Brain pericyte (primary cell): ENCODE data around the gene KRT73.

Experiments used
- DNase-seq: peaks from one replicate; pipeline ENCODE4 v3.0.0-alpha.2; 2012; ENCODE audit warnings: low read depth, low spot score

KRT73 gene

GRCh38 chr12:52573306-52573705 lies 45.1 kb downstream of the KRT73 start:
- DNase-seq = no peak

- no peak for DNase-seq
Observed at GRCh38 chr12:52570511-52570910, 47.8 kb downstream of the KRT73 start.

- no peak for DNase-seq
Observed at GRCh38 chr12:52568111-52568510, 50.2 kb downstream of the KRT73 start.

DNA sequence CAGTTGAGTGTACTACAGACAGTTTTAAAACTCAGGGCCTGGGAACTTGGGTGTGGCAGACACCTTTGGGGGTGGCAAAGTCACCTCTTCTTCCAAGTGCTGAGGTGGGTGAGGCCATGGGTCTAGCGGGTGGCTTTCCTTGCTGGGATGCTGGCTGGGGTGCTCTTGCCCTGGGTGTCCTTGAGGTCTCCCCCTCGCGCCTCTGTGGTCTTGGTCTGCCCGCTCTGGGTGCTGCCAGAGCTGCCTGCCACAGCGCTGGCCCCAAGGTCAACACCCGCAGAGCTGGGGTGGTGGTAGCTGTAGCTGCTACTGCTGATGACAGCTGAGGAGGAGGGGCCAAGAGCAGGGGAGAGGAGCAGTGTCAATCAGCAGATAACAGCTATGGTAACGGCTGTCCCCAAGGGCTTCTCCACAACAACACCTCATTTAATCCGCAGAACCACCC lies 51.5 kb downstream of the KRT73 start:
- no peak for DNase-seq

DNA sequence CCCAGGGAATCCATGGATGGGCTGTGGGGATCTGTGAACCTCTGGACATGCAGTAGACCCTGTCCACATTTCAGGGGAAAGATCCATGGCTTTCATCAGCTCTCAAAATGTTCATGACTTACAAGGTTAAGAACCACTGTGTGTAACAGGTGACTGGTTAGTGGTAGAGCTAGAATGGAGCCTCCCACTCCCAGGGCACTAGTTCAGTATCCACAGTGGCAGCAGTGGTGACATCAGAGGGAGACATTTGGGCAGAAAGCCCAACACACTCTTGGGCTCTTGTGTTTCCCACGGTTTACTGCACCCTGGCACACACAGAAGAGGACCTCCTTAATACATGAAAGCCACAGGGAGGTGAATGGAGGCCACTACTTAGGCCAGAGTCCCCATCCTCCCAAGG lies 53.8 kb downstream of the KRT73 start:
- DNase-seq = no peak

GRCh38 chr12:52561880-52562449 lies 56.4 kb downstream of the KRT73 start:
- no peak for DNase-seq

DNA sequence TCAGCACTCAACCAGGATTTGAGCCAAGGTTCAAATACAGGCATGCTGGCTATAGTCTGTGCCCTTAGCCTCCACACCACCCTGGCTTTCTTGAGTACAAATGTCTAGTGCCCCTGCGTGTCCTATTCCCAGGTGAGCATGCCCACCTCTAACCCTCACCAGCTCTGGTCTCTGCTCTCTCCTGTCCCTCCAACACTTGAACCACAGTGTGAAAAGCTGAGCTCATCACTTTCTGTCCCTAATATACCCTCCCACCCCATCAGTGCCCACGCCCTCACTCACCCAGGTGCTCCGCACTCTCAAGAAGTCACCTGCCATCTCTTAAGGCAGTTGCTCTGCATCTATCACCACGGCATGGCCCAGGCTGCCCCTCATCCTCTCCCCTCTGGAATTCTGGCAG lies 58.4 kb downstream of the KRT73 start:
- DNase-seq = no peak

GRCh38 chr12:52558781-52559445 lies 59.4 kb downstream of the KRT73 start:
- DNase-seq = no peak
